ENCODE results near the gene AHDC1.

Gene AHDC1

DNA sequence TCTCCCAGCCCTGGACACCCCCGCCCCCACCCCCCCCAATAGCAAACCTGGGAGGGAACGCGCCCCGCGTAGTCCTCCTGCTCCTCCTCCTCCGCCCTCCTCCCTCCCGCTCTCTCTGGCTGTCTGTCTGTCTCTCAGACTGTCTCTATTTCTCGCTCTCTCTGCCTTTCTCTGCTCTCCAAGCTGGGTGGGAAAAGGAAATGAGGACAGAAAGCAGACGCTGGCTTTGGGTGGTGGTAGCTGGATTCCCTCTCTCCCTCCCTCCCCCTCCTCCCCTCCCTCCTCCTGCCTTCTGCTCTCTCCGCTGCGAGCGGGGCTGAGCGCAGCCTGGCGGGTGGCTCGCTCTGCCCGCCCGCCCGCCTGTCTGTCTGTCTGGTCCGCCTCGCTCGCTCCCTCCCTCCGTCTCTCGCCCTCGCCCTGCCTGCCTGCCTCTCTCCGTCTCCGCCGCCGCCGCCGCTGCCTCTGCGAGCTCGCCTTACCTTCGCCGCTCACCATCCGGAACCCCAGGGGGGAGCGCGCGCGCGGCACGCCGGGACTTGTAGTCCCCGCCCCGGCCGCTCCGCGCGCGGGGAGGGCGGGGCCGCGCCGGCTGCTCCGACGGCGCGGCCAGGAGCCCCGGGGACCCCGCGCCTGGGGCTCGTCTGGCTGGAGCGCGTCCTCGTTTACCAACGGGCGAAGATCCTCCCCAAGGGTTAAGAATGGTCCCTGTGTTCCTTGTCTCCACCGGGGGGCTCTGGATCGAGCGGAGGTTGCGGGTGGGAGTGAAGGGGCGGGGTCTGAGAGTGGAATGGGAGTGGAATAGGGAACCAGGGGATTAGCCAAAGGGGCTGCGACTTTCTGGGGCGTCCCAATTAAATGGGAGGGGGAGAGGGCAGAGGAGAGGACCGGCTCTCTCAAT, at the start of gene AHDC1 (continued):
- TF ChIP-seq, protein P1, sequence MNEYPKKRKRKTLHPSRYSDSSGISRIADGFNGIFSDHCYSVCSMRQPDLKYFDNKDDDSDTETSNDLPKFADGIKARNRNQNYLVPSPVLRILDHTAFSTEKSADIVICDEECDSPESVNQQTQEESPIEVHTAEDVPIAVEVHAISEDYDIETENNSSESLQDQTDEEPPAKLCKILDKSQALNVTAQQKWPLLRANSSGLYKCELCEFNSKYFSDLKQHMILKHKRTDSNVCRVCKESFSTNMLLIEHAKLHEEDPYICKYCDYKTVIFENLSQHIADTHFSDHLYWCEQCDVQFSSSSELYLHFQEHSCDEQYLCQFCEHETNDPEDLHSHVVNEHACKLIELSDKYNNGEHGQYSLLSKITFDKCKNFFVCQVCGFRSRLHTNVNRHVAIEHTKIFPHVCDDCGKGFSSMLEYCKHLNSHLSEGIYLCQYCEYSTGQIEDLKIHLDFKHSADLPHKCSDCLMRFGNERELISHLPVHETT (tag by site-specific recombination; IDR thresholded peaks at IDR 0.05), result no peak
- TF ChIP-seq ZNF404 (tag by site-specific recombination; IDR thresholded peaks at IDR 0.05) (no peak), ZNF391 (tag by site-specific recombination; IDR thresholded peaks at IDR 0.05; ENCODE audit: borderline replicate concordance, low read depth) (peak; percentile 79), ZNF169 (tag by site-specific recombination; IDR thresholded peaks at IDR 0.05) (no peak), ZNF600 (tag by site-specific recombination; IDR thresholded peaks at IDR 0.05) (peak; percentile 65; the same call in 1 of the 2 replicates), ZBTB21 (tag by site-specific recombination; IDR thresholded peaks at IDR 0.05) (no peak), ZNF555 (tag by site-specific recombination; conservative IDR thresholded peaks at IDR 0.05) (no peak), ZSCAN23 (tag by site-specific recombination; IDR thresholded peaks at IDR 0.05) (peak; percentile 28; the same call in 1 of the 2 replicates), TCF7L2 (IDR thresholded peaks at IDR 0.05; ENCODE audit: borderline replicate concordance, low read depth, low read length) (no peak), ZNF558 (tag by site-specific recombination; IDR thresholded peaks at IDR 0.05) (no peak), ZBTB8A (tag by site-specific recombination; IDR thresholded peaks at IDR 0.05) (peak; percentile 77), ZNF138 (tag by site-specific recombination; IDR thresholded peaks at IDR 0.05; ENCODE audit: borderline replicate concordance) (no peak), ZNF707 (tag by site-specific recombination; IDR thresholded peaks at IDR 0.05) (no peak), KLF16 (tag by site-specific recombination; IDR thresholded peaks at IDR 0.05) (peak; percentile 65), ZNF48 (tag by site-specific recombination; IDR thresholded peaks at IDR 0.05) (no peak), ZNF132 (tag by site-specific recombination; IDR thresholded peaks at IDR 0.05; ENCODE audit: borderline replicate concordance) (no peak), ZNF341 (tag by site-specific recombination; IDR thresholded peaks at IDR 0.05; ENCODE audit: low read depth) (peak; percentile 92), ZNF112 (tag by site-specific recombination; IDR thresholded peaks at IDR 0.05) (no peak)
- TF ChIP-seq, protein P2, sequence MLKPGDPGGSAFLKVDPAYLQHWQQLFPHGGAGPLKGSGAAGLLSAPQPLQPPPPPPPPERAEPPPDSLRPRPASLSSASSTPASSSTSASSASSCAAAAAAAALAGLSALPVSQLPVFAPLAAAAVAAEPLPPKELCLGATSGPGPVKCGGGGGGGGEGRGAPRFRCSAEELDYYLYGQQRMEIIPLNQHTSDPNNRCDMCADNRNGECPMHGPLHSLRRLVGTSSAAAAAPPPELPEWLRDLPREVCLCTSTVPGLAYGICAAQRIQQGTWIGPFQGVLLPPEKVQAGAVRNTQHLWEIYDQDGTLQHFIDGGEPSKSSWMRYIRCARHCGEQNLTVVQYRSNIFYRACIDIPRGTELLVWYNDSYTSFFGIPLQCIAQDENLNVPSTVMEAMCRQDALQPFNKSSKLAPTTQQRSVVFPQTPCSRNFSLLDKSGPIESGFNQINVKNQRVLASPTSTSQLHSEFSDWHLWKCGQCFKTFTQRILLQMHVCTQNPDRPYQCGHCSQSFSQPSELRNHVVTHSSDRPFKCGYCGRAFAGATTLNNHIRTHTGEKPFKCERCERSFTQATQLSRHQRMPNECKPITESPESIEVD (tag by site-specific recombination; IDR thresholded peaks at IDR 0.05), result no peak
- TF ChIP-seq, protein P3, sequence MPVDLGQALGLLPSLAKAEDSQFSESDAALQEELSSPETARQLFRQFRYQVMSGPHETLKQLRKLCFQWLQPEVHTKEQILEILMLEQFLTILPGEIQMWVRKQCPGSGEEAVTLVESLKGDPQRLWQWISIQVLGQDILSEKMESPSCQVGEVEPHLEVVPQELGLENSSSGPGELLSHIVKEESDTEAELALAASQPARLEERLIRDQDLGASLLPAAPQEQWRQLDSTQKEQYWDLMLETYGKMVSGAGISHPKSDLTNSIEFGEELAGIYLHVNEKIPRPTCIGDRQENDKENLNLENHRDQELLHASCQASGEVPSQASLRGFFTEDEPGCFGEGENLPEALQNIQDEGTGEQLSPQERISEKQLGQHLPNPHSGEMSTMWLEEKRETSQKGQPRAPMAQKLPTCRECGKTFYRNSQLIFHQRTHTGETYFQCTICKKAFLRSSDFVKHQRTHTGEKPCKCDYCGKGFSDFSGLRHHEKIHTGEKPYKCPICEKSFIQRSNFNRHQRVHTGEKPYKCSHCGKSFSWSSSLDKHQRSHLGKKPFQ (tag by site-specific recombination; IDR thresholded peaks at IDR 0.05), result no peak
- TF ChIP-seq, protein P4, sequence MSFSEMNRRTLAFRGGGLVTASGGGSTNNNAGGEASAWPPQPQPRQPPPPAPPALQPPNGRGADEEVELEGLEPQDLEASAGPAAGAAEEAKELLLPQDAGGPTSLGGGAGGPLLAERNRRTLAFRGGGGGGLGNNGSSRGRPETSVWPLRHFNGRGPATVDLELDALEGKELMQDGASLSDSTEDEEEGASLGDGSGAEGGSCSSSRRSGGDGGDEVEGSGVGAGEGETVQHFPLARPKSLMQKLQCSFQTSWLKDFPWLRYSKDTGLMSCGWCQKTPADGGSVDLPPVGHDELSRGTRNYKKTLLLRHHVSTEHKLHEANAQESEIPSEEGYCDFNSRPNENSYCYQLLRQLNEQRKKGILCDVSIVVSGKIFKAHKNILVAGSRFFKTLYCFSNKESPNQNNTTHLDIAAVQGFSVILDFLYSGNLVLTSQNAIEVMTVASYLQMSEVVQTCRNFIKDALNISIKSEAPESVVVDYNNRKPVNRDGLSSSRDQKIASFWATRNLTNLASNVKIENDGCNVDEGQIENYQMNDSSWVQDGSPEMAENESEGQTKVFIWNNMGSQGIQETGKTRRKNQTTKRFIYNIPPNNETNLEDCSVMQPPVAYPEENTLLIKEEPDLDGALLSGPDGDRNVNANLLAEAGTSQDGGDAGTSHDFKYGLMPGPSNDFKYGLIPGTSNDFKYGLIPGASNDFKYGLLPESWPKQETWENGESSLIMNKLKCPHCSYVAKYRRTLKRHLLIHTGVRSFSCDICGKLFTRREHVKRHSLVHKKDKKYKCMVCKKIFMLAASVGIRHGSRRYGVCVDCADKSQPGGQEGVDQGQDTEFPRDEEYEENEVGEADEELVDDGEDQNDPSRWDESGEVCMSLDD (tag by site-specific recombination; IDR thresholded peaks at IDR 0.05), result peak; percentile 95
- TF ChIP-seq, protein P5, sequence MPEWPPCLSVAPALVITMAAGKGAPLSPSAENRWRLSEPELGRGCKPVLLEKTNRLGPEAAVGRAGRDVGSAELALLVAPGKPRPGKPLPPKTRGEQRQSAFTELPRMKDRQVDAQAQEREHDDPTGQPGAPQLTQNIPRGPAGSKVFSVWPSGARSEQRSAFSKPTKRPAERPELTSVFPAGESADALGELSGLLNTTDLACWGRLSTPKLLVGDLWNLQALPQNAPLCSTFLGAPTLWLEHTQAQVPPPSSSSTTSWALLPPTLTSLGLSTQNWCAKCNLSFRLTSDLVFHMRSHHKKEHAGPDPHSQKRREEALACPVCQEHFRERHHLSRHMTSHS (tag by site-specific recombination; IDR thresholded peaks at IDR 0.05), result no peak
- TF ChIP-seq, protein P6, sequence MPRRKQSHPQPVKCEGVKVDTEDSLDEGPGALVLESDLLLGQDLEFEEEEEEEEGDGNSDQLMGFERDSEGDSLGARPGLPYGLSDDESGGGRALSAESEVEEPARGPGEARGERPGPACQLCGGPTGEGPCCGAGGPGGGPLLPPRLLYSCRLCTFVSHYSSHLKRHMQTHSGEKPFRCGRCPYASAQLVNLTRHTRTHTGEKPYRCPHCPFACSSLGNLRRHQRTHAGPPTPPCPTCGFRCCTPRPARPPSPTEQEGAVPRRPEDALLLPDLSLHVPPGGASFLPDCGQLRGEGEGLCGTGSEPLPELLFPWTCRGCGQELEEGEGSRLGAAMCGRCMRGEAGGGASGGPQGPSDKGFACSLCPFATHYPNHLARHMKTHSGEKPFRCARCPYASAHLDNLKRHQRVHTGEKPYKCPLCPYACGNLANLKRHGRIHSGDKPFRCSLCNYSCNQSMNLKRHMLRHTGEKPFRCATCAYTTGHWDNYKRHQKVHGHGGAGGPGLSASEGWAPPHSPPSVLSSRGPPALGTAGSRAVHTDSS (tag by site-specific recombination; IDR thresholded peaks at IDR 0.05), result no peak
